GM20000 (cell line): ENCODE results near the gene THBS2.
"Not testable (repeated sequence)": the region's sequence is repeated elsewhere in the genome, so short reads cannot be mapped to it uniquely, and the experiment has no call there.

Experiments used
- DNase-seq: peaks from one replicate; pipeline ENCODE4 v3.0.0; 2012; ENCODE audit warnings: low spot score
- TF ChIP-seq, protein P1 (sequence below): IDR thresholded peaks from 2 replicates; pipeline ENCODE4 v1.5.1; 2012; ENCODE audit warnings: mild to moderate bottlenecking, control low read depth; ENCODE audit errors: extremely low read depth, missing control alignments

Gene THBS2

DNA sequence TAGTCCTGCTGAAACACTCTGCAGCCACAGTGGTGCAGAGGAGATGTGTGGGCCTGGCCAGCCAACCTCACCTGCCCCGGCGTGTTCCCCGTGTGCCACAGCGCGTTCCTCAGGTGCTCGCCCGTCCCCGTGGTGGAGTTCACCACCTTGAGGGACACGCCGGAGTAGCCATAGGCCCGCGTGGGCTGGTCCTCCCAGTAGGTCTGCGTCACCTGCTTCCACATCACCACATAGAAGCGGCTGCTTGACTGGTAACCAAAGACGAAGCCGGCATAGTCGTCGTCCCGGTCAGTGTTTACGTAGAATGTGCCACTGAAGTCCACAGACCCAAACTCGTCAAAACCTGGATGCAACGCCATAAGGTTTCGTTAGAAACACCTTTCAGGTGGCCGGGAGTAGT, 31.5 kb downstream of the THBS2 start:
- DNase-seq, result no peak
- TF ChIP-seq, protein P1, sequence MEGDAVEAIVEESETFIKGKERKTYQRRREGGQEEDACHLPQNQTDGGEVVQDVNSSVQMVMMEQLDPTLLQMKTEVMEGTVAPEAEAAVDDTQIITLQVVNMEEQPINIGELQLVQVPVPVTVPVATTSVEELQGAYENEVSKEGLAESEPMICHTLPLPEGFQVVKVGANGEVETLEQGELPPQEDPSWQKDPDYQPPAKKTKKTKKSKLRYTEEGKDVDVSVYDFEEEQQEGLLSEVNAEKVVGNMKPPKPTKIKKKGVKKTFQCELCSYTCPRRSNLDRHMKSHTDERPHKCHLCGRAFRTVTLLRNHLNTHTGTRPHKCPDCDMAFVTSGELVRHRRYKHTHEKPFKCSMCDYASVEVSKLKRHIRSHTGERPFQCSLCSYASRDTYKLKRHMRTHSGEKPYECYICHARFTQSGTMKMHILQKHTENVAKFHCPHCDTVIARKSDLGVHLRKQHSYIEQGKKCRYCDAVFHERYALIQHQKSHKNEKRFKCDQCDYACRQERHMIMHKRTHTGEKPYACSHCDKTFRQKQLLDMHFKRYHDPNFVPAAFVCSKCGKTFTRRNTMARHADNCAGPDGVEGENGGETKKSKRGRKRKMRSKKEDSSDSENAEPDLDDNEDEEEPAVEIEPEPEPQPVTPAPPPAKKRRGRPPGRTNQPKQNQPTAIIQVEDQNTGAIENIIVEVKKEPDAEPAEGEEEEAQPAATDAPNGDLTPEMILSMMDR, result no peak

DNA sequence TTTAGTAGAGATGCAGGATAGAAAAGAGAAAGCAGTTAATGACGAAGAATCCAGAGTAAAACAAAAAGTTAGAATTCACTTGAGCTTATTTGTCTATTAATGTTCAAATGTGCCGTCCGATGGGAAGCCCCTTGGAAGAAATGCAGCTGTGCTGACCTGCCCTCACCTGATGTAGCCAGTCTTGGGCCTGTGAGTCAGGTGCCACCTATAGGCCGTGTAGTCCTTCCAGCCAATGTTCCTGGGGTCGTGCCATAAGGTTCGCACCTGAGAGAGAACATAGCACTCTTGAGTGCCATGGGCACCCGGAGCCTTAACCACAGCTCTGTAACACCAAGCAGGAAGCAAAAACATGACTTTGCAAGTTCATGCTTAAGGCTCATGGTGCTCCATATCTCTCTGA, 32.4 kb downstream of the THBS2 start:
- TF ChIP-seq, protein P1, result no peak
- no peak for DNase-seq

DNA sequence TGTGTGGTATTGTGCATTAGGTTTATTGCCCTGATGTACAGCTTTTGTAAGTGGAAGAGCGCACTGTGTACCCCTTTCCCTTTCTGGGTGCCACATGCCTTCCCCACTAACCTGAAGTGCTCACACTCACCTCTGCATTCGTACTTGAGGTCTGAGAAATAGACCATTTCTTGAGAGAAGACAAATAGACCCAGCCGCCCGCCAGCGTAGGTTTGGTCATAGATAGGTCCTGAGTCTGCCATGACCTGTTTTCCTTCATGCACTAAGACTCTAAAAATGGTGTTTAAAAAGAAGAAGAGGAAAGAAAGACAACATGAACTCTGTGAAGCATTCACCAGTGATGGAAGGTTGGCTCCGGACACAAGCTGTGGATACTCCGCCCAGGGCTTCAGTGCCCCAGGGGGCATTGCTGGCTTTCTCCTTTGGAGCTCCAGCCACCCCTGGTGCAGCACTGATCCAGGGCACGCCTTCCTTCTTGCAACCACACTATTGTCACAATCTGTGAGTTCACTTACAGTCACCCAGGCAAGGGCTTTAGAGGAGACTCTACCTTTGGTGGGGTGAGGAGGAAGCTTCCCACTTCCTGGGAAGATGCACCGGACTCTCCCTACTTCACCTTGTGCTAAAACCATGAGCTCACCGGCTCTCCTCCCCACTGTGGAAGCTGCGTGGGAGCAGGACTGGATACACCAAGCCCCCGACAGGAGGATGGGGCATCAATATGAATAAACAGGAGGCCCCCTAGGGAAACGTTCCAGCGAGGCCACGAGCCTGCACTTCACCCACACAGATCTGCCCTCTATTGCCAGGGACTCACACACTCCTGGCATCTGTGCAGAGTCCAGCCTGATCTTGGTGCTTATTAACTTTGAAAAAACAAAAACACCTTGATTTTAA, 33.3 kb downstream of the THBS2 start:
- TF ChIP-seq, protein P1, result no peak
- DNase-seq, result no peak

DNA sequence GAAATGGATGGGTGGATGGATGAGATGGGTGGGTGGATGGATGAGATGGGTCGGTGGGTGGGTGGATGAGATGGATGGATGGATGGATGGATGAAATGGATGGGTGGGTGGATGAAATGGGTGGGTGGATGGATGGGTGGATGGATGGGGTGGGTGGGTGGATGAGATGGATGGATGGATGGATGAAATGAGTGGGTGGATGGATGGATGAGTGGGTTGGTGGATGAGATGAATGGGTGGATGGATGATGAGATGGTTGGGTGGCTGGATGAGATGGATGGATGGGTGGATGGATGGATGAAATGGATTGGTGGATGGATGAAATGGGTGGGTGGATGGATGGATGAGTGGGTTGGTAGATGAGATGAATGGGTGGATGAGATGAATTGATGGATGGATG, 35.7 kb downstream of the THBS2 start:
- TF ChIP-seq, protein P1, result no peak
- no peak for DNase-seq

DNA sequence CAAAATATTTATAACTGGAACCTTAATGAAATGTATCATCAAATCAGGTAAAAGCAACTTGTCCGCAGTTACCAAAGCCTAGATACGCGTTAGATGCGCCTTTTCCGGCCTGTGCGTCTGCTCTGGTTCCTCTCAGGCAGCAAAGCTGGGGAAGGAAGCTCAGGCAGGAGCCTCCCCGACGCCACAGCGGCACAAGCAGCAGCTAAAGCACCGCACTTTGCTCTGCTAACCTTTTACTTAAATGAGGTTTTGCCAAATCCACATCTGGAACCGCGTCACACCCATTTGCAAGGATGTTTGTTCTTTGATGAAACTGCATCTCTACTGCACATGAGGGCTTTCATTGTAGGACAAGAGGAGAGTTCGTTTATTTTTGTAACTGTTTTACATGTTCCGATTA, 36.8 kb downstream of the THBS2 start:
- DNase-seq, result no peak
- TF ChIP-seq, protein P1, result no peak

DNA sequence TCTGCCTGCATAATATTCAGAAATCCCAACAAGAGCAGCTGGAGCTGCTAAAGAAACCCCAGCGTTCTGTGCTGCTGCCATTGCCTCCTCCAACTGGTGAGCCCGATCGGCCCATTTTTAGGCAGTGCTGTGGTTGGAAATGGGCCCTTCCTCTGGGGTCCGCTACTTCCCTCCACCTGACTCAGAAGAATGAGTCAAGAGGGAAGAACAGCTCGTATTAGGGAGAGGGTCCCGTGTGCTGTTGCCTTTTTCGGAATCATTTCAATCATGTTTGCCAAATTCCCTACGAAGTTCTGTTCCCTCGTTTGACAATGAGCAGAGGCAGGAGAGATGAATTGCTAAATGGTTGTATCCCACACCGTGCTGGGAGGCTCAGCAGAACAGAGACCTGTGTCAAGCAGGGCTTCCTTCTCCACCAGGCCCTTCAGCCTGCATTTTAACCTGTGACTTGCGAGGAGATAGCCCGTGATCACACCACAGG, 38.4 kb downstream of the THBS2 start:
- TF ChIP-seq, protein P1, result no peak
- no peak for DNase-seq

DNA sequence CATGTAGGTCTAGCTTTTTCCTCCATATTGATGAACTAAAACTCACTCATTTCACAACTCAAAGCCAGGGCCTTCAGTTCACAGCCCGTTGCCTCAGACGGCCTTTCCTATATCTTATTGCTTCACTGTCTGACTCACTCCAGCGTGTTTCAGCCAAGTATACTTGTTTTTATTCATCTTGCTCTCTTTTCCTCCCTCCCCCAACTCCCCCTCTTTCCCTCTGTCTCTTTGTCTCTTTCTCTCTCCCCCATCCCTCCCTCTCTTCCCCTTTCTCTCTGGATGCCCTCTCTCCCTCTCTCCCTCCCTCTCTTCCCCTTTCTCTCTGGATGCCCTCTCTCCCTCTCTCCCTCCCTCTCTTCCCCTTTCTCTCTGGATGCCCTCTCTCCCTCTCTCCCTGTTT, 38.9 kb downstream of the THBS2 start:
- not testable (repeated sequence) for DNase-seq
